ENCODE measurements around the gene RHOF. TPM values are rescaled to one million over a fixed set of nuclear protein-coding genes. Genes with fewer than 3 reads are reported as not detected.

RHOF gene
- polyA plus RNA-seq, 1 of the 3 experiments (the other 2 are of a cell fraction) = 5.0 TPM

- Histone ChIP-seq H3K9ac (no peak overlapping the region), H3K27me3 (ENCODE audit: insufficient read depth) (no peaks in the 10 kb centered on the region), H3K4me1 (ENCODE audit: control insufficient read depth in 1 of 2, insufficient read depth in 2 of 2, low read depth in 1 of 2, low read length in 1 of 2) (peaks cover 9 to 16% of the 10 kb centered on the region in 2 experiments; a peak in 3 of 4 replicates), H3K9me3 (no peaks in the 10 kb centered on the region), H3K79me2 (ENCODE audit: insufficient read depth) (no peaks in the 10 kb centered on the region), H3F3A (replicated peaks; ENCODE audit: insufficient read depth) (peaks cover 18% of the 10 kb centered on the region), H3K36me3 (replicated peaks in 1 of 2; ENCODE audit: control insufficient read depth in 1 of 2, insufficient read depth in 2 of 2, low read length in 1 of 2) (no peaks in the 10 kb centered on the region), H3K4me2 (no peak overlapping the region), H3K27ac (ENCODE audit: low read depth in 2 of 2, low read length in 1 of 2) (no peak overlapping the region), H3K4me3 (ENCODE audit: low read depth in 2 of 2, low read length in 1 of 2) (no peak overlapping the region), H4K20me1 (ENCODE audit: insufficient read depth) (no peaks in the 10 kb centered on the region; the same call in 1 of the 2 replicates), H3K9me2 (no peaks in the 10 kb centered on the region), H2AFZ (ENCODE audit: low read depth) (no peak overlapping the region)
- ChIA-PET CTCF (interaction anchor here (0.7 to 16.0 kb wide), 5 partner anchors 13 to 237 kb away, joined by 3 to 675 read pairs (median 6); partner anchors contain the start of gene SETD1B), POLR2A (no interaction called here)
- WGBS (ENCODE audit: low lambda C conversion rate) = 86% methylated on average over 12 of the region's 13 CpGs
- TF ChIP-seq RAD21 (IDR thresholded peaks at IDR 0.05; ENCODE audit: low read length) (no peak), POLR2AphosphoS5 (IDR thresholded peaks at IDR 0.05; ENCODE audit: low read depth, low read length) (no peak), RXRA (IDR thresholded peaks at IDR 0.05; ENCODE audit: borderline replicate concordance, low read depth) (no peak), PBX3 (IDR thresholded peaks at IDR 0.05) (no peak), FOSL2 (IDR thresholded peaks at IDR 0.05; ENCODE audit: borderline replicate concordance, low read depth) (no peak), USF1 (IDR thresholded peaks at IDR 0.05; ENCODE audit: borderline replicate concordance, low read depth) (no peak), CHD2 (IDR thresholded peaks at IDR 0.05; ENCODE audit: low read length, partially characterized antibody) (no peak), SMC3 (IDR thresholded peaks at IDR 0.05; ENCODE audit: low read depth, low read length) (no peak), TEAD4 (IDR thresholded peaks at IDR 0.05; ENCODE audit: borderline replicate concordance, insufficient read depth) (no peak)
- DNase-seq = no peak
Observed at GRCh38 chr12:121789233-121789781, 4.2 kb downstream of the RHOF start.

GRCh38 chr12:121788176-121788818, 5.2 kb downstream of the RHOF start:
- WGBS (ENCODE audit: low lambda C conversion rate) = 83% methylated on average over 7 of the region's 7 CpGs
- Histone ChIP-seq H3K4me1 (ENCODE audit: control insufficient read depth in 1 of 2, insufficient read depth in 2 of 2, low read depth in 1 of 2, low read length in 1 of 2) (peaks cover 9 to 13% of the 10 kb centered on the region in 2 experiments; a peak in 3 of 4 replicates), H3K9ac (no peak overlapping the region), H3K36me3 (replicated peaks in 1 of 2; ENCODE audit: control insufficient read depth in 1 of 2, insufficient read depth in 2 of 2, low read length in 1 of 2) (no peaks in the 10 kb centered on the region), H3K9me2 (no peaks in the 10 kb centered on the region), H4K20me1 (ENCODE audit: insufficient read depth) (no peaks in the 10 kb centered on the region; the same call in 1 of the 2 replicates), H2AFZ (ENCODE audit: low read depth) (no peak overlapping the region), H3K9me3 (no peaks in the 10 kb centered on the region), H3F3A (replicated peaks; ENCODE audit: insufficient read depth) (peaks cover 22% of the 10 kb centered on the region), H3K79me2 (ENCODE audit: insufficient read depth) (no peaks in the 10 kb centered on the region), H3K4me2 (no peak overlapping the region), H3K27me3 (ENCODE audit: insufficient read depth) (no peaks in the 10 kb centered on the region), H3K27ac (ENCODE audit: low read depth in 2 of 2, low read length in 1 of 2) (no peak overlapping the region), H3K4me3 (ENCODE audit: low read depth in 2 of 2, low read length in 1 of 2) (no peak overlapping the region)
- DNase-seq = no peak
- POLR2A ChIA-PET = no interaction called here
- TF ChIP-seq RAD21 (IDR thresholded peaks at IDR 0.05; ENCODE audit: low read length) (no peak), NFIC (IDR thresholded peaks at IDR 0.05; ENCODE audit: borderline replicate concordance) (no peak), ZBTB33 (IDR thresholded peaks at IDR 0.05; ENCODE audit: borderline replicate concordance, low read depth) (no peak), CHD2 (IDR thresholded peaks at IDR 0.05; ENCODE audit: low read length, partially characterized antibody) (no peak), GABPA (IDR thresholded peaks at IDR 0.05; ENCODE audit: low read depth) (no peak), SMC3 (IDR thresholded peaks at IDR 0.05; ENCODE audit: low read depth, low read length) (no peak), USF2 (IDR thresholded peaks at IDR 0.05; ENCODE audit: borderline replicate concordance, low read depth, low read length) (no peak), FOXJ3 (CRISPR knock-in tag; IDR thresholded peaks at IDR 0.05) (no peak)
- CTCF ChIA-PET = interaction anchor here (0.6 to 25.7 kb wide), 7 partner anchors 6 to 567 kb away, joined by 3 to 675 read pairs (median 8); partner anchors contain the start of genes RHOF and SETD1B

Measured in SK-N-SH (cell line).